ENCODE data around the gene CCDC197. TPM values are rescaled to one million over a fixed set of nuclear protein-coding genes. Genes with fewer than 3 reads are reported as not detected.

The CCDC197 gene
- total and polyA plus RNA-seq, 4 donors = 0.60 TPM; not detected in 3

DNA sequence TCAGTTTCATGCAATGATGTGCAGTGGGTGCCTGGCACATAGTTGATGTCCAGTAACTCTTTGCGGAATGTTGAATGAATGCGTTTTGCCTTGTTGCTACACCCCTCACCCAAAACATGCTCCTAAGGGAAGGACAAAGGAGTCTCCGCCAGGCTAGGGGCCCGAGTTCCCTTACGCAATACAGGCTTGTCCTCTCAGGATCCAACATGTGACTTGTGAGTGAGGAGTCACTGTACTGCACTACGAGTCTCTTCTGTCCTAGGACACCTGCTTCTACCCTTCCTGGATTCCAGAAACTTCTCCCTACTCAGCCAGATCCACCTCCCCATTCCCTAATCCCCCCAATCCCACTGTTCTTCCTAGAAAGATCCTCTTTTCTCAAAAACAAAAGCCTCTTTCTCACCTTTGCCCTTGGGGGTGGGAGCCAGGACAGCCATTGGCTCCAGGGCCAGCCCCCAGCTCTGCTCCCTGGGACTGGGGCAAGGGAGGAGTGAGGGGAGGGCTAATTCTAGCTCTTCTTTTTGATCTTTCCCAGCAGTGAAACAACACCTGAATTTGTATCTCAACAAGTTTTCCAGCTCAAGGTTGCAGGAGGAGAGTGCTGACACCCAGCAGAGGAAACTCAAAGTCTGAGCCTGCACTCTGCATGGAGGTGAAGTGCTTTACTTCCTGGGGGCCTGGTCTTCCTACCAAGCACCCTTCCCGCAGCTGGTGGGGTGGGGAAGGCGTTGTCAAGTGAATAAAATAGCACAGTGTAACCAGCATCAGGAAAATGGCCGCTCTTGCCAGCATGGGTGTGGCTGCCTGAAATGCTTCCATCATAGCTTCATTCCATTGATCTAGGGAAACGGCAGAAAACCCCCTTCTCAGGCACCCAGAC is 25.7 kb downstream of the CCDC197 start:
- no peak overlapping the region for H3K4me3 ChIP-seq (ENCODE audit: low read length in 2 of 2)
- no peaks in the 10 kb centered on the region for H3K9me3 ChIP-seq (ENCODE audit: control insufficient read depth, low read length)
- H3K4me1 ChIP-seq (ENCODE audit: control insufficient read depth in 1 of 2, insufficient read depth in 2 of 2, low read length in 2 of 2) = no peaks in the 10 kb centered on the region
- no peak for ATAC-seq (ENCODE audit: low FRiP score)
- WGBS, 2 donors = 82 to 87% methylated on average over 10 of the region's 10 CpGs
- no peaks in the 10 kb centered on the region for H3K27me3 ChIP-seq (ENCODE audit: control insufficient read depth in 1 of 2, insufficient read depth in 2 of 2, low read length in 1 of 2)
- DNase-seq = no peak
- H3K27ac ChIP-seq (ENCODE audit: low read depth in 1 of 2, low read length in 2 of 2) = no peak overlapping the region
- intact Hi-C loops (cut with DNase I) = no loop called here
- no peaks in the 10 kb centered on the region for H3K36me3 ChIP-seq (ENCODE audit: control insufficient read depth in 1 of 2, insufficient read depth in 2 of 2, low read length in 1 of 2)

DNA sequence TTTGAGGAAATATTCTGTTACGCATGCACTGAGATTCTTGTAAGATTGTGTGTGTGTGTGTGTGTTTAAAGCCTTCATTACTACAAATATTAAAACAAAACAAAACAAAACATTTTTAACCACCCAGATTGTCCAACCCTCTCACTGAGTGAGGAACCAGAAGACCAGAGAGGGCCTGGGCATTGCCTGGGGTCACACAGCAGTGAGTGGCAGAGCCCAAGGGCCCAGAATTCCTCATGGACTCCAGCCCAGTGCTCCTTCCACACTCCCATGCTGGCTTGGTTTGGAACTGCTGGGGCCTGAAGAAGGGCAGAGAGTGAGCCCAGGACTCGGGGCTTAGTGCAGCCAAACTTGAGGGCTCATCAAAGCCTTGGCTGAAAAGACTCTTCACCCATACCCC is 27.4 kb downstream of the CCDC197 start:
- ATAC-seq (ENCODE audit: low FRiP score) (no peak), DNase-seq (no peak)
- H3K36me3 ChIP-seq (ENCODE audit: control insufficient read depth in 1 of 2, insufficient read depth in 2 of 2, low read length in 1 of 2) = no peaks in the 10 kb centered on the region
- intact Hi-C loops (cut with DNase I) = no loop called here
- H3K27ac ChIP-seq (ENCODE audit: low read depth in 1 of 2, low read length in 2 of 2) = no peak overlapping the region
- no peak overlapping the region for H3K4me3 ChIP-seq (ENCODE audit: low read length in 2 of 2)
- WGBS, 2 donors = 93 to 95% methylated on average over 2 of the region's 2 CpGs
- H3K27me3 ChIP-seq (ENCODE audit: control insufficient read depth in 1 of 2, insufficient read depth in 2 of 2, low read length in 1 of 2) = no peaks in the 10 kb centered on the region
- no peaks in the 10 kb centered on the region for H3K9me3 ChIP-seq (ENCODE audit: control insufficient read depth, low read length)
- H3K4me1 ChIP-seq (ENCODE audit: control insufficient read depth in 1 of 2, insufficient read depth in 2 of 2, low read length in 2 of 2) = no peaks in the 10 kb centered on the region

DNA sequence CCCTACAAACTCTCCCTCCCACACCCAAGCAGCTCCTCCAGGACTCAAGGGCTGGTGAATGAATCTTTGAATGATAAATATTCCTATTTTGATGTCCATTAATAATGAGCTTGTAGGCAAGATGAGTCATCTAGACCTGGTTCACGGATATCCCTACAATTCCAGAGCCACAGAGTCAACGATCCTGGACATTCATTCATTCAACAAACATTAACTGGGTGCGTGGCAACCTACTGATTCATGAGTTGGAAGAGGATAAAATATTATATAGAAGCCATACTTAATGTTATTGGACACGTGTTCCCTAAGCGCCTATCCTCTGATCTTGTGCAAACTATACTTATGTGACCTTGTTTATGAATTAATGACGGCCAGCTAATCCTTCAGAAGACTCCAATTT is 28.6 kb downstream of the CCDC197 start:
- Histone ChIP-seq H3K9me3 (ENCODE audit: control insufficient read depth, low read length) (no peaks in the 10 kb centered on the region), H3K4me3 (ENCODE audit: low read length in 2 of 2) (no peak overlapping the region), H3K4me1 (ENCODE audit: control insufficient read depth in 1 of 2, insufficient read depth in 2 of 2, low read length in 2 of 2) (no peaks in the 10 kb centered on the region), H3K27me3 (ENCODE audit: control insufficient read depth in 1 of 2, insufficient read depth in 2 of 2, low read length in 1 of 2) (no peaks in the 10 kb centered on the region), H3K36me3 (ENCODE audit: control insufficient read depth in 1 of 2, insufficient read depth in 2 of 2, low read length in 1 of 2) (no peaks in the 10 kb centered on the region), H3K27ac (ENCODE audit: low read depth in 1 of 2, low read length in 2 of 2) (no peak overlapping the region)
- WGBS, 2 donors = 50 to 53% methylated on average over 6 of the region's 6 CpGs
- ATAC-seq (ENCODE audit: low FRiP score) (no peak), DNase-seq (no peak)
- intact Hi-C loops (cut with DNase I) = no loop called here

DNA sequence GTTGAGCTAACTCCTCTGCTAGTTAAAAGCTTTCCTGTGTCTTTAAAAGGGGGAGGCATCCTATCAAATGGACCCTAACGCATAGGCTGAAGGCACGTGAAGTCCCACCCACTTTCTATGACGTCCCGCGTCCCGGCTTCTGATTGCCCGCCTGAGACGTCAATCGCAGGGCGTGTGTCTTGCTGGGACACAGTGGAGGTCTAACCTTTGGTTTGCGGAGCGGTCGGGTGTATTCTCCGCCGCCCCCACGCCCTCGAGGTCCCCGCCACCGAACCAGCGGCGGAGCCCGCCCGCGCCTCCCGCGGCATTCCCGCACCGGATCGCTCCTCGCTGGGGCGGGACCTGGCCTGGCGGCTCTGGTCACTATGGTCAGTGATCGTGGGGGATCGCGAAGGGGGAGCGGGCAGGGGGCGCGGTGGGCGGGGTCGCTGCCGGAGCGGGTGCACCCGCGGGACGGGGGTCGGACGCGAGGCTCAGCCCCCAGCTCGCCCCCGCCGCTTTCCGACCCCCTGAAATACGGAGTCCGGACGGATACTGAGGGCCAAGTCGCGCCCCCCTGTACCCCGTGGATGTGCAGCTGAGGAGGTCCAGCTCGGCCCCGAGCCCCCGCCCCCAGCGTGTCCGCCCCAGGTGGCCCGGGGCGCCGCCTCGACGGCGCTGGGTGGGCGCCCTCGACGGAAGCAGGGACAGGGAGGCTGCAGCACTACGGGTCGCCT is 29.2 kb downstream of the CCDC197 start, which contains the start of gene OTUB2:
TSS of gene OTUB2 (plus strand) at position 168 of the 716 bp plus-strand sequence. CDS start at position 366, 198 bp downstream.
- H3K36me3 ChIP-seq (ENCODE audit: control insufficient read depth in 1 of 2, insufficient read depth in 2 of 2, low read length in 1 of 2) = no peaks in the 10 kb centered on the region
- H3K9me3 ChIP-seq (ENCODE audit: control insufficient read depth, low read length) = no peaks in the 10 kb centered on the region
- ATAC-seq (ENCODE audit: low FRiP score) = peak; percentile 96
- 1 to 2% methylated on average over 56 to 74 of the region's 74 CpGs for WGBS, 2 donors
- H3K4me3 ChIP-seq (ENCODE audit: low read length in 2 of 2) = peak within 1 kb of the TSS; percentile 5 to 42
- H3K27me3 ChIP-seq (ENCODE audit: control insufficient read depth in 1 of 2, insufficient read depth in 2 of 2, low read length in 1 of 2) = no peaks in the 10 kb centered on the region
- intact Hi-C loops (cut with DNase I) = no loop called here
- H3K27ac ChIP-seq (ENCODE audit: low read depth in 1 of 2, low read length in 2 of 2) = no peak within 1 kb of the TSS
- H3K4me1 ChIP-seq (ENCODE audit: control insufficient read depth in 1 of 2, insufficient read depth in 2 of 2, low read length in 2 of 2) = no peaks in the 10 kb centered on the region
- DNase-seq = peak; percentile 99

DNA sequence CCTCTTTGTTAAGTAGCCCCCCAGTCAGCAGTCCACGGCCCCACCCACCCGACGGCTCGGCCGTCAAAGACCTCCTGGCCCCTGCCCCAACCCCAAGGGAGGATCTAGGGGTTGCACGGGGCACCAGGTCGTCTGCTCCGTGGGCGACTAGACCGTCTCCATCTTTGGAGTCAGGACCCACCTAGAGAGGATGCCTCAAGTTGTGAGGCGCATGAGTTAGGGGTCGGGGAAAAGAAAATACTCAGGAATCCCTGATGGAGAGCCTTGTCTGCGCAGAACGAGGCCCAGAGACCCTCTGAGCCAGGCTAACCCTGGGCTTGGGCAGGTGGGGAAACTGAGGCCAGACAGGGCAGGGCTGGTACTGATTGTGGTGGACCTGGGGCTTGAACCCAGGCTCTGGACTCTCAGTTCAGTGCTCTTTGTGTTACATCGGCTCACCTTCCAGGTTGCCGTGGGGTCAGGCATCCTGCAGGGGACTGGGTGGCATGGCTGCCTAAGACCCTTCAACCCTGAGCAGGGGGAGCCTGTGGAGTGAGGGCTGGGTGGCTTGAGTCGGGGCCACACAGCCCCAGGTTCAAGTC is 29.9 kb downstream of the CCDC197 start:
- ATAC-seq (ENCODE audit: low FRiP score) (no peak), DNase-seq (no peak)
- no peaks in the 10 kb centered on the region for H3K36me3 ChIP-seq (ENCODE audit: control insufficient read depth in 1 of 2, insufficient read depth in 2 of 2, low read length in 1 of 2)
- H3K27ac ChIP-seq (ENCODE audit: low read depth in 1 of 2, low read length in 2 of 2) = no peak overlapping the region
- H3K9me3 ChIP-seq (ENCODE audit: control insufficient read depth, low read length) = no peaks in the 10 kb centered on the region
- no peaks in the 10 kb centered on the region for H3K4me1 ChIP-seq (ENCODE audit: control insufficient read depth in 1 of 2, insufficient read depth in 2 of 2, low read length in 2 of 2)
- no peaks in the 10 kb centered on the region for H3K27me3 ChIP-seq (ENCODE audit: control insufficient read depth in 1 of 2, insufficient read depth in 2 of 2, low read length in 1 of 2)
- intact Hi-C loops (cut with DNase I) = no loop called here
- WGBS, 2 donors = 44 to 45% methylated on average over 17 of the region's 17 CpGs
- no peak overlapping the region for H3K4me3 ChIP-seq (ENCODE audit: low read length in 2 of 2)

DNA sequence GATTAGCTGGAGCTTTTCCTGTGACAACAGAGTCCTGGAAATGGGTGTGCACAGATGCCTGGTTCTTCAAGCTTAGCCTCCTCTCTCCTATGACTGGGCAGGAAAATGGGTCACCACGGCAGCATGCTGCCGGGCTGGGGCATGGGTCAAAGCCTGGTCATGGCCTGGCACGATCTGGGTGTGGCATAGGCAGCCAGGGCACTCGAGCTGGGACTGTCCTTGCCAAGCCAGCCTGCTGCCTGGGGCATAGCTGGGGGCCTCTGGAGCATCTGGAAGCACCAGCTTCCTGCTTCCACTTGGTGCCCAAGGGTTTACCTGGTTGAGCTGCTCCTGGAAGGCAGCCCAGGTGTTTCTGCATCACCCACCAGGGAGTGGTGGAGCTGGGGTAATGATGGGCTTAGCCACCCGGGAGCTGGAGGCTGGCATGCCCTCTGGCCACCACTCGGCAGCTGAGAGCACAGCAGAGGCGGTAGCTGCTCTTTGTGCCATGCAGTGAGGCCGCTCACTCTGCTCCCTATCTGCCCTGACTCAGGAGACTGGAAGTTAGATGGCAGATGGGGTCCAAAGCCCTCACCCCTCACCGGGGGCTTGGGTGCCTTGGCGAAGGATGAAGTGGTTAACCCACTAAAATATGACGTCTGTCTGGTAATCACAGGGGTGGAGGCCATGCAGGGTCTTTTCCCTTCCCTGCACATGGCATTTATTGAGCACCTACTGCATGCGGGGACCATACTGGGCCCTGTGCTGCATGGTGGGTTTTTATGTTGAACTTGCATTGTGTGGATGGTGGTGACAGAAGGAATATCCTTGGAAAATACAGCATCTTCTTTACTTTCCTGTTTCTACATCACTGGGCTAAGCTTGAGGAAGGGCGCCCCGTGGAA is 30.7 kb downstream of the CCDC197 start:
- Histone ChIP-seq H3K9me3 (ENCODE audit: control insufficient read depth, low read length) (no peaks in the 10 kb centered on the region), H3K27me3 (ENCODE audit: control insufficient read depth in 1 of 2, insufficient read depth in 2 of 2, low read length in 1 of 2) (no peaks in the 10 kb centered on the region), H3K27ac (ENCODE audit: low read depth in 1 of 2, low read length in 2 of 2) (no peak overlapping the region), H3K4me1 (ENCODE audit: control insufficient read depth in 1 of 2, insufficient read depth in 2 of 2, low read length in 2 of 2) (no peaks in the 10 kb centered on the region), H3K4me3 (ENCODE audit: low read length in 2 of 2) (no peak overlapping the region), H3K36me3 (ENCODE audit: control insufficient read depth in 1 of 2, insufficient read depth in 2 of 2, low read length in 1 of 2) (no peaks in the 10 kb centered on the region)
- intact Hi-C loops (cut with DNase I) = no loop called here
- DNase-seq = no peak
- ATAC-seq (ENCODE audit: low FRiP score) = no peak
- WGBS, 2 donors = 87 to 91% methylated on average over 14 of the region's 14 CpGs

DNA sequence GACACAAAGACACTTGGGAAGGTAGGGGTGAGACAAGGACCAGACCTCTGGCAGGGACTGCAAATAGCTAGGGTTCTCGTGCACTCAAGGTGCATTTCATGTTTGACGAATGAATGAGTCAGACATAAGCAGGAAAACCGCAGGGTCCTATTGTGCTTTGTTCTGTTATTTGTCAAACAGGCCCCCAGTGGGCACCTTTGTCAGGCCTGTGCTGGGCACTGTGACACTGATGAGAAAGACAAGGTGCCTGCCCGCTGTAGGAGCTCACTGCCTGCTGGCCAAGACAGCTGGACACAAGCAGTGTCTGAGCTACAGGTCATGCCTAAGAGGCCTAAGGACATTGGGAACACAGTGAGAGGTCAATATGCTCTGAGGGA is 31.3 kb downstream of the CCDC197 start:
- H3K4me3 ChIP-seq (ENCODE audit: low read length in 2 of 2) = no peak overlapping the region
- intact Hi-C loops (cut with DNase I) = no loop called here
- H3K4me1 ChIP-seq (ENCODE audit: control insufficient read depth in 1 of 2, insufficient read depth in 2 of 2, low read length in 2 of 2) = no peaks in the 10 kb centered on the region
- no peak overlapping the region for H3K27ac ChIP-seq (ENCODE audit: low read depth in 1 of 2, low read length in 2 of 2)
- DNase-seq (no peak), ATAC-seq (ENCODE audit: low FRiP score) (no peak)
- H3K36me3 ChIP-seq (ENCODE audit: control insufficient read depth in 1 of 2, insufficient read depth in 2 of 2, low read length in 1 of 2) = no peaks in the 10 kb centered on the region
- WGBS, 2 donors = 86 to 93% methylated on average over 4 of the region's 4 CpGs
- no peaks in the 10 kb centered on the region for H3K27me3 ChIP-seq (ENCODE audit: control insufficient read depth in 1 of 2, insufficient read depth in 2 of 2, low read length in 1 of 2)
- H3K9me3 ChIP-seq (ENCODE audit: control insufficient read depth, low read length) = no peaks in the 10 kb centered on the region

DNA sequence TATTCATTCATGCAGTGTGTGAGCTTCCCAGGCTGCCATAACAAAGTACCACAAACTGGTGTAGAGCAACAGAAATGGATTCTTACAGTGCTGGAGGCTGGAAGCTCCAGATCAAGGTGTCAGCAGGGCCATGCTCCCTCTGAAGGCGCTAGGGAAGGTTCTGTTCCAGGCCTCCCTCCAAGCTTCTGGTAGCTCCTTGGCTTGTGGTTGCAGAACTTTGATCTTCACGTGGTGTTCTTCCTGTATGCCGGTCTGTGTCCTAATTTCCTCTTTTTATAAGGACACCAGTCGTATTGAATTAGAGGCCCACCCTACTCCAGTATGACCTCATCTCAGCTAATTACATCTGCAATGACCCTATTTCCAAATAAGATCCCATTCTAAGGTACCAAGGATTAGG is 32.2 kb downstream of the CCDC197 start:
- Histone ChIP-seq H3K27me3 (ENCODE audit: control insufficient read depth in 1 of 2, insufficient read depth in 2 of 2, low read length in 1 of 2) (no peaks in the 10 kb centered on the region), H3K36me3 (ENCODE audit: control insufficient read depth in 1 of 2, insufficient read depth in 2 of 2, low read length in 1 of 2) (no peaks in the 10 kb centered on the region), H3K4me3 (ENCODE audit: low read length in 2 of 2) (no peak overlapping the region), H3K4me1 (ENCODE audit: control insufficient read depth in 1 of 2, insufficient read depth in 2 of 2, low read length in 2 of 2) (no peaks in the 10 kb centered on the region), H3K27ac (ENCODE audit: low read depth in 1 of 2, low read length in 2 of 2) (no peak overlapping the region), H3K9me3 (ENCODE audit: control insufficient read depth, low read length) (no peaks in the 10 kb centered on the region)
- DNase-seq = peak in 1 of 2 donors; percentile 44
- 86 to 87% methylated on average over 4 of the region's 4 CpGs for whole genome bisulfite sequencing, 2 donors
- ATAC-seq (ENCODE audit: low FRiP score) = no peak
- intact Hi-C loops (cut with DNase I) = no loop called here

All from aorta (tissue), 5 donors.